Upper lobe of left lung (tissue), 4 donors: Measurements from ENCODE around the gene IFT88.

Experiments
- POLR2A ChIP-seq, 4 donors: fragments of 450-650 bp; IDR thresholded peaks; one replicate each; pipeline ENCODE4 v1.5.1; 2016 to 2017; ENCODE audit warnings: antibody characterized with exemption in 4 of 4, mild to moderate bottlenecking in 2 of 4
- POLR2AphosphoS5 ChIP-seq, 2 donors: sonication (generic); formaldehyde crosslinking; IDR thresholded peaks; one replicate each; pipeline ENCODE4 v1.5.1; 2017; ENCODE audit warnings: antibody characterized with exemption in 2 of 2
- TF ChIP-seq, protein P1 (sequence below), 6 experiments: fragments of 450-650 bp in 4 of 6; fragments of 200-600 bp in 2 of 6; sonication (generic) in 2 of 6; IDR thresholded peaks; one replicate each; pipeline ENCODE4 v1.5.1; 2016 to 2019; ENCODE audit warnings: antibody characterized with exemption in 6 of 6

DNA sequence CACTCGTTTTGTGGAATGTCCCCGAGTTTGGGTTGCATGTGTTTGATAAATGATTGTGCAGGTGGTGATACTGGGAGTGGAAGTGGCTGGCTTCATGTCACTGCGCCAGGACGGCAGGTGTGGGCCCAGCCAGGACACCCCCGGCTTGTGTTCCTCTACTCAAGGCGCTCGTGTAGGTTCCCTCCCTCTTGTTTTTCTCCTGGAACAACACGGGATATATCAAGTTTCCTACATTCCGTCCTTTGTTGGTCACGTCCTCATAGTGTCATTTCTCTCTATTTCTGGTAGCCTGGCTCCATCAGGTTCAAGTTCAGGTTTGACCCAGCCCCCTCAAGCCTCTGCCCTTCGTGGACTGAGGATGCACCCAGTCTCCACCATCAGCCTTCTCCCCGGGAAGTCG lies 152.8 kb downstream of the IFT88 start:
- TF ChIP-seq, protein P1, sequence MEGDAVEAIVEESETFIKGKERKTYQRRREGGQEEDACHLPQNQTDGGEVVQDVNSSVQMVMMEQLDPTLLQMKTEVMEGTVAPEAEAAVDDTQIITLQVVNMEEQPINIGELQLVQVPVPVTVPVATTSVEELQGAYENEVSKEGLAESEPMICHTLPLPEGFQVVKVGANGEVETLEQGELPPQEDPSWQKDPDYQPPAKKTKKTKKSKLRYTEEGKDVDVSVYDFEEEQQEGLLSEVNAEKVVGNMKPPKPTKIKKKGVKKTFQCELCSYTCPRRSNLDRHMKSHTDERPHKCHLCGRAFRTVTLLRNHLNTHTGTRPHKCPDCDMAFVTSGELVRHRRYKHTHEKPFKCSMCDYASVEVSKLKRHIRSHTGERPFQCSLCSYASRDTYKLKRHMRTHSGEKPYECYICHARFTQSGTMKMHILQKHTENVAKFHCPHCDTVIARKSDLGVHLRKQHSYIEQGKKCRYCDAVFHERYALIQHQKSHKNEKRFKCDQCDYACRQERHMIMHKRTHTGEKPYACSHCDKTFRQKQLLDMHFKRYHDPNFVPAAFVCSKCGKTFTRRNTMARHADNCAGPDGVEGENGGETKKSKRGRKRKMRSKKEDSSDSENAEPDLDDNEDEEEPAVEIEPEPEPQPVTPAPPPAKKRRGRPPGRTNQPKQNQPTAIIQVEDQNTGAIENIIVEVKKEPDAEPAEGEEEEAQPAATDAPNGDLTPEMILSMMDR (IDR thresholded peaks at IDR 0.05): no peak
- TF ChIP-seq POLR2A (IDR thresholded peaks at IDR 0.05) (no peak), POLR2AphosphoS5 (IDR thresholded peaks at IDR 0.05) (no peak)
